Measurements from ENCODE around the gene DMPK.

Gene DMPK

DNA sequence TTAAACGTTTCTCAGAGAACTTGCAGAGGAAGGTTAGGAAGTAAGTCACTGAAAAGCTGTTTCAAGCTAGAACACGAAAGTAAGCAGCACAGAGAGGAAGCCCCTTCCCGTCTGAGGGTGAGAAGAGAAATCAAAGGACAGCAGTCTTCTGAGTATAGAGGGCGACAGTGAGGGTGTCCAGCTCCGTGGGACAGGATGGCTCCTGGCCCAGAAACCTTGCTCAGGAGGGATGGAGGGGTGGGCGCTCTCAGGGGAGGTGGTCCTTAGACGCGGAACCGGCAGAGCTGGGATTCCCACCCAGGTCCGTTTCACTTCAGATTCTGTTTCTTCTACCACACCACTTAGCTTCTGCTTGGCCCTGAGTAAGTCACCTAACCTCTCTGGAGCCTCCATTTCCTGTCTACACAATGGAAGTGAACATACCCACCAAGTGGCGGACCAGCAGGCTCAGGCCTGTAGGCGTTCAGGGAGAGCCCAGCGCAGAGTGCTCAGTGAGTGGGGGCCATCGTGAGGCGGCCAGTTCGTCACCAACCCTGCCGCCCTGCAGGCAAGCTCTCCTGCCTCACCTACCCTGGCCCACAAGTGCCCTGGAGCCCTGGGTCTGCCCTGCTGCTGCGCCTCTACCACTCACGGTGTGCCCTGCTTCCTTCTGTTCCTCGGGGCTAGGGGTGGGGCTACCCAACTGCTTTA, 38.3 kb upstream of the DMPK start:
- DNase-seq (ENCODE audit: low read depth), result no peak
- no peak overlapping the region for H3K4me3 ChIP-seq (ENCODE audit: low read depth, low read length)
- TF ChIP-seq, protein P1, sequence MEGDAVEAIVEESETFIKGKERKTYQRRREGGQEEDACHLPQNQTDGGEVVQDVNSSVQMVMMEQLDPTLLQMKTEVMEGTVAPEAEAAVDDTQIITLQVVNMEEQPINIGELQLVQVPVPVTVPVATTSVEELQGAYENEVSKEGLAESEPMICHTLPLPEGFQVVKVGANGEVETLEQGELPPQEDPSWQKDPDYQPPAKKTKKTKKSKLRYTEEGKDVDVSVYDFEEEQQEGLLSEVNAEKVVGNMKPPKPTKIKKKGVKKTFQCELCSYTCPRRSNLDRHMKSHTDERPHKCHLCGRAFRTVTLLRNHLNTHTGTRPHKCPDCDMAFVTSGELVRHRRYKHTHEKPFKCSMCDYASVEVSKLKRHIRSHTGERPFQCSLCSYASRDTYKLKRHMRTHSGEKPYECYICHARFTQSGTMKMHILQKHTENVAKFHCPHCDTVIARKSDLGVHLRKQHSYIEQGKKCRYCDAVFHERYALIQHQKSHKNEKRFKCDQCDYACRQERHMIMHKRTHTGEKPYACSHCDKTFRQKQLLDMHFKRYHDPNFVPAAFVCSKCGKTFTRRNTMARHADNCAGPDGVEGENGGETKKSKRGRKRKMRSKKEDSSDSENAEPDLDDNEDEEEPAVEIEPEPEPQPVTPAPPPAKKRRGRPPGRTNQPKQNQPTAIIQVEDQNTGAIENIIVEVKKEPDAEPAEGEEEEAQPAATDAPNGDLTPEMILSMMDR (conservative IDR thresholded peaks at IDR 0.05; ENCODE audit: low read depth, low read length), result peak; percentile 14

DNA sequence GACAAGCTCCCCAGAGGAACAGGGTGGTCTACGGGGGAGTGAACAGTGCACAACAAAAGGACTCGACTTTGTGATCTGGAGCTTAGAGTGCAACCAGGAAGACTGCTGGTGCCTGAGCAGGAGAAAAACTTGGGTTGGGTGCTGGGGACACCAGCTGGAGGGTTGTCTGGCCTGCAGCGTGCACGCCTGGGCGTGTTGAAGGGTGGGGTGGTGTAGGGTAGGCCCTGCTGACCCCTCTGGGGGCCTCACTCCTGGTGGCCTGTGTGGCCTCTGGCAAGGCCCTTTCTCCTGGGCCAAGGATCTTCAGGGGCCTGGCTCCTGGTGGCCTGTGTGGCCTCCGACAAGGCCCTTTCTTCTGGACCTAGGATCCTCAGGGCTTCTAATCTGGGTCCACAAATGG, 37.5 kb upstream of the DMPK start:
- TF ChIP-seq, protein P1 (conservative IDR thresholded peaks at IDR 0.05; ENCODE audit: low read depth, low read length), result no peak
- no peak overlapping the region for H3K4me3 ChIP-seq (ENCODE audit: low read depth, low read length)
- no peak for DNase-seq (ENCODE audit: low read depth)

DNA sequence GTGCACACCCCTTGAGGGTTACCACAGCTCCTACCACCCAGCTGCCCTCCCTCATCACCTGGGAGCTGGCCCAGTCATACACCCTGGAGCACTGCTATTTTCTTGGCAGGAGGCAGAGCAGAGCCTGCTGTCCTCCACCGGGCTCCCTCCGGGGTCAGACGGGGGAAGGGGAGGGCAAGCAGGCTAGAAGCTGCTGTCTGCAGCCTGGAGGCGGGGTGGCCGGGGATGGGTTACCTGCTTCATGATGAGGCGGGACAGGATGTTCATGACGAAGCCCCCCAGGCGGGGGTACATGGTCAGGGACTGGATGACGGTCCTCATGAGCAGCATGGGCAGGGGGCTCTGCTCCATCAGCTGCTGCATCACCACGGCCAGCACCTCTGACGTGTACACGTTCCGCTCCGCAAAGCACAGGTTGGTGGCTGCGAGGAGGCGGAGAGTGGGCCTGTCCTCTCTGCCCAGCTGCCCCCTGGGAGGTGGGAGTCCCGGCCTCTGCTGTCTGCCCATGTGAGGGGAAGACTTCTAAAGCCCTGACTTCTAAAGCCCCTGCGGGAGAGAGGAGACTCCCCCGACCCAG, 35.5 kb upstream of the DMPK start:
- DNase-seq (ENCODE audit: low read depth), result no peak
- no peak overlapping the region for H3K4me3 ChIP-seq (ENCODE audit: low read depth, low read length)
- TF ChIP-seq, protein P1 (conservative IDR thresholded peaks at IDR 0.05; ENCODE audit: low read depth, low read length), result no peak

DNA sequence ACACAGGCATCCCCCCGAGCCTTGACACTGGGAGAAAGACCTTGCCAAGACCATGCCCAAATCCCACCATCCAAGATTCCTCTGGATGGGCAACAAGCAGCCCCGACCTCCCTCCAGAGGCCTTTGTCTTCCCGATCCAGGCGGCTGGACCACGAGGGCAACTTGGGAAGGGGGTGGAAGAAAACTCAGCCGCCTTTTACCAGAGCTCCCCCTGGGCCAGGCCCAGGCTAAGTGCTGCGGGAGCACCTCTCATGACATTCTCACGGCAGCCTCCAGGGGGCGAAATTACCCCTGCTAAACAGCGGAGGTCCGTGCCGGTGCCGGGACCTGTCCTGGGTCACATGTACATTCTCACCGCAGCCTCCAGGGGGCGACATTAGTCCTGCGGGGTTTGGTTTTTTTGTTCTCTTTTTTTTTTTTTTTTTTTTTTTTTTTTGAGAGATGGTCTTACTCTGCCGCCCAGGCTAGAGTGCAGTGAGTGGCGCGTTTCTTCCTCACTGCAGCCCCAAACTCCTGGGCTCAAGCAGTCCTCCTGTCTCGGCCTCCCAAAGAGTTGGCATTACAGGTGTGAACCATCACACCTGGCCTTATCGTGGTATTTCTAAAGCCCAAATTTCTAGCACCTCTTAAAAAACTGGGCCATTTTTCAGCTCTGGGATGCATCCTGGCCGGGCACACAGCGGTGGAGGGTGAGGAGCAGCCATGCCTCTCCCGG, 34.9 kb upstream of the DMPK start:
- DNase-seq (ENCODE audit: low read depth), result peak; percentile 96
- TF ChIP-seq, protein P1 (conservative IDR thresholded peaks at IDR 0.05; ENCODE audit: low read depth, low read length), result peak; percentile 88
- no peak overlapping the region for H3K4me3 ChIP-seq (ENCODE audit: low read depth, low read length)

DNA sequence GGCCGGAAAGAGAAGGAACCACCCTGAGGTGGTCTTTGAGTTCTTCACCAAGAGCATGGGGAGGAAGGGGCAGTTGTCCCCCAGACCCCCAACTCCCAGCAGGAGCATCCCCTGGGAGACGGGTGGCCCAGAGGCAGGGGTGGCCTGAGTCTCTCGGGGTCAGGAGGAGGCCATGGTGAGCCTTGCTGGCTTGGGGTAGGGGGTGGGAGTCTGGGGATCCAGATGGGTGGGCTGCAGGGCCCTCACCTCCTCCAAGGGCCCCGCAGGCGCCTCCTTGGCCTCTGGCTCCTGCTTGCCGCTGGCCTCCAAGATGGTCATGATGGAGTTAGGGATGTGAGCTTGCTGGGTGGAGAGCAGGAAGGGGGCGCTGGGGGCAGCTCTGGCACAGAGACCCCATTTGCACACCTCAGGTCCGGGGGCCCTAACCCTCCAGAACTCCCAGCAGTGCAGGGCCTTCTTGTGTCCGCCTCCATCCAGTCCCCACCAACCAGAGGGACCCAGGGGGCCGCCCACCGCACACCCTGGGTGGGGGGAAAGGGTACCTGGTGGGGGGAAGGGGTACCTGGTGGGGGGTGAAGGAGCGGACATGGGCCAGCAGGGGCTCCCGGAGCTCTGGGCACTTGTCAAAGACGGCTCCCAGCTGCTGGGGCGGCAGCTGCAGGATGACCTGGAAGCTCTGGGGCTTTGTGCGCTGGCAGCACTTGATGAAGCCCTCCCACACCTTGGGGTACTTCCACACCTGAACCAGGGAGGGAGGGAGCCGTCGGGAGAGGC, 34.1 kb upstream of the DMPK start:
- TF ChIP-seq, protein P1 (conservative IDR thresholded peaks at IDR 0.05; ENCODE audit: low read depth, low read length), result no peak

DNA sequence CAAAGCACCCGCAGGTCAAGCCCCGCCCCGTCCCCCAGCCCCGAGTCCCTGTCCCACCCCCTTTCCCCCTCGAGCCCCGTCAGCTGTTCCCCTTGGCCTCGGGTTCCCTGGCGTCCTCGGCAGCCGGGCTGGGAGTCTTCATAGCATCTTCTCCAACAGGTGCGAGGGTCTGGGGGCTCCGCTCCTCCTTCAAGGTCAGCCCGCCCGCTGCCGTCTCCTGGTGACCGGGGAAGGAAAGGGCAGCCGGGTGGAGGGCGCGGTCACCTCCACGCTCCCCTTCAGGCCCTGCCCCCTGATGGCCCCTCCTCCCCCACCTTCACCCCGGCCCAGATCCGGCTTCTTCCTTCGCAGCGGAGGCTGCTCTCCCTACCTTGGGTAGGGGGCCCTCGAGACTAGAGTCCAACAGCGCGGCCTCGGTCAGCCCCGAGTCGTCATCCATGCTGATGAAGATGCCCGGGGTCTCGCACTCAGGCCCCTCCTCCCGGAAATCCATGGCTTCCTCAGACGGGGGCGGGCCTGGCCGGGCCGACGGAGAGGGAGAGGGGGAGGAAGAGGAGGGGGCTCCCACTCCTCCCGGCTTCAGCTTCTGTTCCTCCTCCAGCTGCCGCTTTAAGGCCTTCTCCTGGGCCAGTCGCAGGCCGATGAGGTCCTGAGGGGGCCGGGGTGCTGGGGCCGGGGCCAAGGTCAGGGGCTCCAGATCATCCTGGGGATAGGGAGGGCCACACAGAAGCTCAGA, 33.4 kb upstream of the DMPK start:
- TF ChIP-seq, protein P1 (conservative IDR thresholded peaks at IDR 0.05; ENCODE audit: low read depth, low read length), result no peak
- peak overlapping the region; percentile 35 for H3K4me3 ChIP-seq (ENCODE audit: low read depth, low read length)
- DNase-seq (ENCODE audit: low read depth), result no peak

More for the DNA sequence above, 34.1 kb upstream of the DMPK start:
- DNase-seq (ENCODE audit: low read depth), result no peak
- H3K4me3 ChIP-seq (ENCODE audit: low read depth, low read length), result no peak overlapping the region

Data from choroid plexus epithelial cell (primary cell).